ENCODE data around the gene KRT25.

Gene KRT25

DNA sequence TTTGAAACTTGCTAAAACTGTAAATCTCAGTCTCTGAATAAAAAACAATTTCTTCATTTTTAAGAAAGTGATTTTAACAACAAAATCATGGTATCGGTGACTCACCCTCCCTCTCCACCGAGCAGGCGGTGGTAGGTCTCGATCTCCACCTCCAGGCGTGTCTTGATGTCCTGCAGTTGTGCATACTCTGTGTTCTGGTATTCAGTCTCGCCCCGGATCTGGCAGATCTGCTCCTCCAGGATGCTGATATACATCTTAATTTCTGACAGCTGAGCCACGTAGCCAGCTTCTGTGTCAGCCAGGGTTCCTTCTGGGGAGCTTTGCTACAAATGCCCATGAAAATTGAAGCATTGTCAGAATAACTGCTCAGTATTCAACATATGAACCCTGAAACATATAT is 36.2 kb downstream of the KRT25 start:
- Histone ChIP-seq H3K27ac (ENCODE audit: low read length) (no peak overlapping the region), H3K4me3 (ENCODE audit: low read length) (no peak overlapping the region), H3K36me3 (ENCODE audit: control insufficient read depth, low read depth, low read length) (no peaks in the 10 kb centered on the region), H3K9me3 (ENCODE audit: control insufficient read depth, low read depth, low read length) (no peaks in the 10 kb centered on the region), H3K9ac (ENCODE audit: low read length) (no peak overlapping the region), H3K4me1 (ENCODE audit: control insufficient read depth, low read depth, low read length) (no peaks in the 10 kb centered on the region), H3K27me3 (ENCODE audit: control insufficient read depth, insufficient read depth, low read length) (no peaks in the 10 kb centered on the region)

DNA sequence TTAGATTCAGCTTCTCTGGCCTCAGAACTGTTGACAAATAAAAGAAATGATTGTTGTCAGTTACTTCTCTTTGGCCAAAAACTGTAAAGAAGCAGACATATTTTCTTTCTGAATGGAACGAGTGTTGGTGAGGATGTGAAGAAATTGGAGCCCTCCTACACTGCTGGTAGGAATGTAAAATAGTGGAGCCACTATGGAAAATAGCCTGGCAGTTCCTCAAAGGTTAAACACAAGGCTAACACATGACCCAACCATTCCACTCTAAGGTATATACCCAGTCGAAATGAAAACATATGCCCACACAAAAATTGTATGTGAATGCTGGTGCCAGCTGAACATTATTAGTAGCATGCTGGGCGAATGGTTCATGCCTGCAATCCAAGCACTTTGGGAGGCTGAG is 37.4 kb downstream of the KRT25 start:
- H3K4me1 ChIP-seq (ENCODE audit: control insufficient read depth, low read depth, low read length) = no peaks in the 10 kb centered on the region
- no peak overlapping the region for H3K27ac ChIP-seq (ENCODE audit: low read length)
- no peaks in the 10 kb centered on the region for H3K27me3 ChIP-seq (ENCODE audit: control insufficient read depth, insufficient read depth, low read length)
- H3K4me3 ChIP-seq (ENCODE audit: low read length) = no peak overlapping the region
- no peak overlapping the region for H3K9ac ChIP-seq (ENCODE audit: low read length)
- no peaks in the 10 kb centered on the region for H3K9me3 ChIP-seq (ENCODE audit: control insufficient read depth, low read depth, low read length)
- H3K36me3 ChIP-seq (ENCODE audit: control insufficient read depth, low read depth, low read length) = no peaks in the 10 kb centered on the region

DNA sequence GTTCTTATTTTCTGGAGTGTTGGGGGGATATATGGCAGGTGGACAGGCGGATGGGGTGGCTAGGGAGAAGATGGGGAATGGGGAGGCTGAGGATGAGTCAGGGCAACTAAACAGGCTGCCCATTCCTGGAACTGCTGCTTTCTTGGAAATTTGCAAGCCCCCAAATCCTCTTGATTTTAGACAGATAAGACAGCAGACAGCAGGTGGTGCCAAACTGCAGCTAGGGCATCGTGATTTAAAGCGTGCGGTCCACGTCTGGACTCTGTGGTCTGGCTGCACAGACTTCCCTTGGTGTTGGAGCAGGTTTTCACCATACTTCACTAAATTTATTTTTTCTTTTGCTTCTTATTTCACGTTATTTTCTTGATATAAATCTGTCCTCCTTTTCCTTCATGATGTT is 40.7 kb downstream of the KRT25 start:
- H3K4me3 ChIP-seq (ENCODE audit: low read length) = no peak overlapping the region
- no peak overlapping the region for H3K27ac ChIP-seq (ENCODE audit: low read length)
- H3K9ac ChIP-seq (ENCODE audit: low read length) = no peak overlapping the region
- H3K4me1 ChIP-seq (ENCODE audit: control insufficient read depth, low read depth, low read length) = no peaks in the 10 kb centered on the region
- H3K27me3 ChIP-seq (ENCODE audit: control insufficient read depth, insufficient read depth, low read length) = no peaks in the 10 kb centered on the region
- no peaks in the 10 kb centered on the region for H3K36me3 ChIP-seq (ENCODE audit: control insufficient read depth, low read depth, low read length)
- H3K9me3 ChIP-seq (ENCODE audit: control insufficient read depth, low read depth, low read length) = no peaks in the 10 kb centered on the region

DNA sequence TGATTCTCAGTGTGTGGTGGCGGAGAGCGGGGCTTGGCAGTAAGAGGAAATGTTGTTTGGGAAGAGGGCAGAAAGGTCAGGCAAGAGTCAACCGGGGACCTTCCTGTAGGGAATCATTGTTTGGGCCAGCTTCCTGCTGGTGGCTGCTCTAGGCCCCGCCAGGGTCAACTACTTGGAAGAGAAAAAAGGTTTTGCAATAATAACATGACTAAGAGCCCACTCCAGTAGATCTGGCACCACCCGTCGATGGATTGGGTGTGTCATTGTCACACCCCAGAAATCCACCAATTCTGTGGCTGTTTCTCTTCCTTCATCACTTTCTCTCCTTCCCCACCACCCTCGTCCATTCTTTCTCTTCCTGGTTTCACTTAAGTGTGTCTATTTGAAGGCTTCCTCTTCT is 47.4 kb downstream of the KRT25 start:
- Histone ChIP-seq H3K9ac (ENCODE audit: low read length) (no peak overlapping the region), H3K4me1 (ENCODE audit: control insufficient read depth, low read depth, low read length) (no peaks in the 10 kb centered on the region), H3K27me3 (ENCODE audit: control insufficient read depth, insufficient read depth, low read length) (no peaks in the 10 kb centered on the region), H3K27ac (ENCODE audit: low read length) (no peak overlapping the region), H3K36me3 (ENCODE audit: control insufficient read depth, low read depth, low read length) (no peaks in the 10 kb centered on the region), H3K4me3 (ENCODE audit: low read length) (no peak overlapping the region), H3K9me3 (ENCODE audit: control insufficient read depth, low read depth, low read length) (no peaks in the 10 kb centered on the region)

DNA sequence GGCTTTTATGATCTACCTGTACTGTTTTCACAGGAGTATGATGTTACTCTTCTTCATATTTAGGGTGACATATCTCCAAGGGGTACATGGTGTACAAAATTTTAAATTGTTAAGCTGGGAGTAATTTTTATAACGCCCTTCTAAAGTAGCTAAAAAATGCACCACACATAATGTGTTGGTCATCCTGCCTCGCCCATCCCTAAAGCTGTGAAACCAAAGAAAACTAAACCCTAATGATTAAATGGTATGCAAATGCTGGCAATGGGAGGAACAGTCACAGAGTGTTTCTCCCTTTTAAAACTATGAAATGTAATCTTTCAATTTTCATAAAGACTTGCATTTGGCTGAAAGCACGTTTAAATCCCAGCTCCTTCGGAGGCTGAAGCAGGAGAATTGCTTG is 49.5 kb downstream of the KRT25 start:
- H3K4me1 ChIP-seq (ENCODE audit: control insufficient read depth, low read depth, low read length) = no peaks in the 10 kb centered on the region
- no peaks in the 10 kb centered on the region for H3K9me3 ChIP-seq (ENCODE audit: control insufficient read depth, low read depth, low read length)
- no peaks in the 10 kb centered on the region for H3K36me3 ChIP-seq (ENCODE audit: control insufficient read depth, low read depth, low read length)
- no peaks in the 10 kb centered on the region for H3K27me3 ChIP-seq (ENCODE audit: control insufficient read depth, insufficient read depth, low read length)
- H3K27ac ChIP-seq (ENCODE audit: low read length) = no peak overlapping the region
- H3K4me3 ChIP-seq (ENCODE audit: low read length) = no peak overlapping the region
- H3K9ac ChIP-seq (ENCODE audit: low read length) = no peak overlapping the region

DNA sequence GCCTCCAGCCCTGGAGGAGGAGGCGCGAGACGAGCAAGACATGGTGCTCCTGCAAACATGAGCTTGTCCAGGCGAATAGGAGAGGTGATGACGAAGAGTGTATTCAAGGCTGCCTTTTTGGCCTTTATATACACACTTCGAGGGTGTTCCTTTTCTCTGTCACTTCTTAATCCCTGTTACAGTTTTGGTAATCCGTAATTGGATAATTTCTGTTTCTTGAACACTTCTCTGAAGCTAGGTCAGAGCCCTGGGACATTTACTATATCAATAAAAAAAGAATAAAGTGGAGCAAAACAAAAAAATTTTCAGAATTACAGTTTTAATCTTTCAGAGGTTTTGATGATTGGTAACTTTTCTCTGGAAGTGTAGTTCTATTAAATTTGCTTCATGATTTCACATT is 51.5 kb downstream of the KRT25 start, which contains the start of gene KRT24:
Gene KRT24, minus strand, starts transcription at position 101 of the 400 bp plus-strand sequence. Its CDS starts 59 bp downstream, at position 42.
- Histone ChIP-seq H3K9ac (ENCODE audit: low read length) (no peak within 1 kb of the TSS), H3K27me3 (ENCODE audit: control insufficient read depth, insufficient read depth, low read length) (no peaks in the 10 kb centered on the region), H3K4me3 (ENCODE audit: low read length) (no peak within 1 kb of the TSS), H3K4me1 (ENCODE audit: control insufficient read depth, low read depth, low read length) (no peaks in the 10 kb centered on the region), H3K27ac (ENCODE audit: low read length) (no peak within 1 kb of the TSS), H3K36me3 (ENCODE audit: control insufficient read depth, low read depth, low read length) (no peaks in the 10 kb centered on the region), H3K9me3 (ENCODE audit: control insufficient read depth, low read depth, low read length) (no peaks in the 10 kb centered on the region)

DNA sequence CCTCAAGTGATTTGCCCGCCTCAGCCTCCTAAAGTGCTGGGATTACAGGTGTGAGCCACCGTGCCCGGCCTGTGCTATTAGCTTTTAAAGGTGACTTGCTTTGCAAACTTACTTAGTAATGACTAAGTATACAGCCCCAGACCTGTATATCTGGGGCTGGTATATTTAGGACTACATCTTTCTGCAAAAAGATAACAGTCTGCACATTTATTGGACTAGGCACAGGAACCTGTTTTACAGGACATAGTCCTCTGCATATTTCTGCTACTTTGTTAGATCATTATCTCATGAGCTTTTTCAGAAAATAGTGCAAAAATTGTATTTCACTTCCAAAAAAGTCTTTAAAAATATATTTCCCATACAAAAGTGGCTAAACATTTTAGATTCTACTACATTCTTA is 52.9 kb downstream of the KRT25 start:
- no peaks in the 10 kb centered on the region for H3K27me3 ChIP-seq (ENCODE audit: control insufficient read depth, insufficient read depth, low read length)

DNA sequence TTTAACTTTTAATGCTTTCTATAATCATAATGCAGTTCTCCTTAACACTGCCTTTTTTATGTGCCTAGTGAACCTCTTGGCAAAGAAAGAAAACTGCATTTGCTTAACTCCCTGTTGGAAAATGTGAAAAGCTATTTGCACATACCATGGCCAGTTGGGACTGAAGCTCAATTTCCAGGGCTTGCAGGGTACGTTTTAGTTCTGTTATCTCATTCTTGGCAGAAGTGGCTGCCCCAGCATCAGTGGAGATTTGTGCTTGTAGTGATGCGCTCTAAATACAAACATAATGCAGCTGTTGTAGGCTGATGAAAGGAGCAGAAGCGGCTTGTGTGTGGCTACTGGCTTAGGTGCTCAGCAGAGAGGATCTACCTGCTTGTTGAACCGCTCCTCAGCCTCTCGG is 55.3 kb downstream of the KRT25 start:
- no peak overlapping the region for H3K4me3 ChIP-seq (ENCODE audit: low read length)
- no peaks in the 10 kb centered on the region for H3K36me3 ChIP-seq (ENCODE audit: control insufficient read depth, low read depth, low read length)
- no peak overlapping the region for H3K27ac ChIP-seq (ENCODE audit: low read length)
- H3K4me1 ChIP-seq (ENCODE audit: control insufficient read depth, low read depth, low read length) = no peaks in the 10 kb centered on the region
- no peaks in the 10 kb centered on the region for H3K27me3 ChIP-seq (ENCODE audit: control insufficient read depth, insufficient read depth, low read length)
- no peaks in the 10 kb centered on the region for H3K9me3 ChIP-seq (ENCODE audit: control insufficient read depth, low read depth, low read length)
- no peak overlapping the region for H3K9ac ChIP-seq (ENCODE audit: low read length)

More for the DNA sequence above, 52.9 kb downstream of the KRT25 start:
- no peak overlapping the region for H3K9ac ChIP-seq (ENCODE audit: low read length)
- no peaks in the 10 kb centered on the region for H3K36me3 ChIP-seq (ENCODE audit: control insufficient read depth, low read depth, low read length)
- no peak overlapping the region for H3K27ac ChIP-seq (ENCODE audit: low read length)
- no peak overlapping the region for H3K4me3 ChIP-seq (ENCODE audit: low read length)
- H3K9me3 ChIP-seq (ENCODE audit: control insufficient read depth, low read depth, low read length) = no peaks in the 10 kb centered on the region
- H3K4me1 ChIP-seq (ENCODE audit: control insufficient read depth, low read depth, low read length) = no peaks in the 10 kb centered on the region

DNA sequence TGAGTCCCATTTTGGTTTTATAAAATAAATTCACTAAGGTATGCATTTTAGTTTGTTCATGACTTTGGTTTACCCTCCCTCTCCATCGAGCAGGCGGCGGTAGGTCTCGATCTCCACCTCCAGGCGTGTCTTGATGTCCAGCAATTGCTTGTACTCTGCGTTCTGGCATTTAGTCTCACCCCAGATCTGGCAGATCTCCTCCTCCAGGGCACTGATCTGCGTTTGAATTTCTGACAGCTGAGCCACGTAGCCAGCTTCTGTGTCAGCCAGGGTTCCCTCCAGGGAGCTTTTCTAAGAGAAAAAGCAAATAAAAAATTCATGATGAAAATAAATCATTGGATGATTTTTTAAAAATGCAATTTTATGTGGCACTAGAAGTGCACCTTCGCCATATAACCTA is 55.8 kb downstream of the KRT25 start:
- H3K9me3 ChIP-seq (ENCODE audit: control insufficient read depth, low read depth, low read length) = no peaks in the 10 kb centered on the region
- H3K27ac ChIP-seq (ENCODE audit: low read length) = no peak overlapping the region
- no peak overlapping the region for H3K9ac ChIP-seq (ENCODE audit: low read length)
- H3K36me3 ChIP-seq (ENCODE audit: control insufficient read depth, low read depth, low read length) = no peaks in the 10 kb centered on the region
- H3K27me3 ChIP-seq (ENCODE audit: control insufficient read depth, insufficient read depth, low read length) = no peaks in the 10 kb centered on the region
- no peak overlapping the region for H3K4me3 ChIP-seq (ENCODE audit: low read length)
- H3K4me1 ChIP-seq (ENCODE audit: control insufficient read depth, low read depth, low read length) = no peaks in the 10 kb centered on the region

Data from iPS-18a (cell line).